ENCODE measurements around the gene HOXD4. TPM values are rescaled to one million over a fixed set of nuclear protein-coding genes. Genes with fewer than 3 reads are reported as not detected.

Gene HOXD4
- polyA plus RNA-seq, 2 of the 4 experiments (the other 2 are of a cell fraction), result 0.27 to 0.87 TPM

DNA sequence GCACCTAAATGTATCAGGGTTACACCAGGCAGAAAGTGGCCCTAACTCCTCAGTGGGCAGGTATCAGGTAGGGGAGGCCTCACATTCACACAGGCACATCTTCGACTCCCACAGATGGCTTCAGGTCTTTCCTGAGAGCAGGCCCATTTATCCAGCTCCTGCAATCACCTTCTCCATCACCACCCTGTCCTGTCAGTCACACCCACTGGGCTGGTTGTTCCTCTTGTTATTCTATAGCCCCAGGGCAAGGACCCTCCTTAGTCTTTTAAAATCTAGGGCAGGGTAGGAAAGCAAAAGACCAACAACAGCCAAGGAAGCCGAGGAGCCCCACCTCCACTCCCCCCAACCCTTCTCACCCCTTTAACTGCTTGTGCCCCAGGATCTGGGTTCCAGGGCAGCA is 9.1 kb upstream of the HOXD4 start (continued):
- TF ChIP-seq JUNB (IDR thresholded peaks at IDR 0.05), result no peak
- no peak for TF ChIP-seq ZSCAN20 (CRISPR knock-in tag; IDR thresholded peaks at IDR 0.05)
- no peak for TF ChIP-seq RCOR1 (IDR thresholded peaks at IDR 0.05; ENCODE audit: low read depth, low read length)
- no peak for TF ChIP-seq SMC3 (IDR thresholded peaks at IDR 0.05)
- TF ChIP-seq HOXA7 (CRISPR knock-in tag; IDR thresholded peaks at IDR 0.05), result no peak
- TF ChIP-seq, protein P1, sequence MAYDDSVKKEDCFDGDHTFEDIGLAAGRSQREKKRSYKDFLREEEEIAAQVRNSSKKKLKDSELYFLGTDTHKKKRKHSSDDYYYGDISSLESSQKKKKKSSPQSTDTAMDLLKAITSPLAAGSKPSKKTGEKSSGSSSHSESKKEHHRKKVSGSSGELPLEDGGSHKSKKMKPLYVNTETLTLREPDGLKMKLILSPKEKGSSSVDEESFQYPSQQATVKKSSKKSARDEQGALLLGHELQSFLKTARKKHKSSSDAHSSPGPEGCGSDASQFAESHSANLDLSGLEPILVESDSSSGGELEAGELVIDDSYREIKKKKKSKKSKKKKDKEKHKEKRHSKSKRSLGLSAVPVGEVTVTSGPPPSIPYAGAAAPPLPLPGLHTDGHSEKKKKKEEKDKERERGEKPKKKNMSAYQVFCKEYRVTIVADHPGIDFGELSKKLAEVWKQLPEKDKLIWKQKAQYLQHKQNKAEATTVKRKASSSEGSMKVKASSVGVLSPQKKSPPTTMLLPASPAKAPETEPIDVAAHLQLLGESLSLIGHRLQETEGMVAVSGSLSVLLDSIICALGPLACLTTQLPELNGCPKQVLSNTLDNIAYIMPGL (CRISPR knock-in tag; IDR thresholded peaks at IDR 0.05; ENCODE audit: borderline replicate concordance), result no peak
- TF ChIP-seq CHD2 (IDR thresholded peaks at IDR 0.05; ENCODE audit: low read length, partially characterized antibody), result no peak
- TF ChIP-seq KDM5A (IDR thresholded peaks at IDR 0.05), result no peak

DNA sequence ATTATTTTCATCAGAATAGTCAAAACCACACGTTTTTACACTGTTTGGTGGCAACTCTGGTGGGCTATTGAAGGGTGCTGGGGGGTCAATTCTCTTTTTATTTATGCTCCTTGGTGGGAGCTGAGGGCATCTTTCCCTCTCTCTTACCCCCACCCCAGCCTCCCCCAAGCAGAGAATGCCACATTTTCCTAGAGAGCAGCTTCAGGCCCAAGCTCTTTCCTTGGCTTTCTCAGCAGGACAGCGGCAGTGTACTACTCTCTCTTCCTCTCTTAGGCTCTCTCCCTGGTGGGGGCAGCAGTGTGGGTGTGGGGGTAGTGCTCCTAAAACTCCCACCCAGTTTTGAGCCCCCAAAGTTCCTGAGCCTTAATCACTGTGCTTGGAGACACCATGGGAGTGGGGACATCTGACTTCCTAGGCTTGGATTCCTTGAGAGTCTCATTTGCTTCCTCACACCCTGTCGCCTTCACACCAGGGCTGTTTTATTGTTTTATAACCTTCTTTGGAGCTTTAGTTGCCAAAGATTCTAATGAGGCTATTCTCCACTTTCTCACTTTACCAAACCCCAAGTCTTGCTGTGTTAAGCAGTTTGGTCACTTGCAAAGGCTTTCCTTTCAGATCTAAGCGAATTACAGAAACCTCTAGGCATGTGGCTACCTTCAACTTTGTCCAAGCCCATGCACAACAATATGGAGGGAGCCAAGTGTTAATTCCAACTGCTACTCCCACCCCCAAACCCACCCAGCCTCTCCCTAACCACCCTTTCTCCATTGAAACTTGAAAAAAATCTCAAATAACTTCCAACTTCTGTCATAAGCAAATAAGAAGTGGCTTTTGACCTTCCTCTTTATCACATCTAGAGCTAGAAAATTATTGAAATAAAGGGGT is 6.0 kb upstream of the HOXD4 start:
- no peak for ATAC-seq
- no peak for DNase-seq (ENCODE audit: low read depth in 1 of 2, low spot score in 1 of 2)
- ChIA-PET POLR2A (no interaction called here), CTCF (interaction anchor here (0.8 to 11.6 kb wide), 5 partner anchors 308 to 1003 kb away, joined by 3 to 196 read pairs (median 26); no protein-coding TSS in a partner anchor)
- no peak overlapping the region for H3K4me2 ChIP-seq
- 52% methylated on average over 4 of the region's 4 CpGs for WGBS (ENCODE audit: missing lambda C conversion rate)
- TF ChIP-seq FOSL2 (IDR thresholded peaks at IDR 0.05) (no peak), FOSL2 (CRISPR knock-in tag; IDR thresholded peaks at IDR 0.05) (no peak), EP300 (IDR thresholded peaks at IDR 0.05) (no peak), ZFP36 (IDR thresholded peaks at IDR 0.05; ENCODE audit: borderline replicate concordance, partially characterized antibody) (no peak)
- no peak overlapping the region for H3K4me3 ChIP-seq
- H3K4me1 ChIP-seq, result no peaks in the 10 kb centered on the region
- H3K9me3 ChIP-seq, result no peaks in the 10 kb centered on the region
- FAIRE-seq, result no peak
- H3K27ac ChIP-seq, result no peak overlapping the region

DNA sequence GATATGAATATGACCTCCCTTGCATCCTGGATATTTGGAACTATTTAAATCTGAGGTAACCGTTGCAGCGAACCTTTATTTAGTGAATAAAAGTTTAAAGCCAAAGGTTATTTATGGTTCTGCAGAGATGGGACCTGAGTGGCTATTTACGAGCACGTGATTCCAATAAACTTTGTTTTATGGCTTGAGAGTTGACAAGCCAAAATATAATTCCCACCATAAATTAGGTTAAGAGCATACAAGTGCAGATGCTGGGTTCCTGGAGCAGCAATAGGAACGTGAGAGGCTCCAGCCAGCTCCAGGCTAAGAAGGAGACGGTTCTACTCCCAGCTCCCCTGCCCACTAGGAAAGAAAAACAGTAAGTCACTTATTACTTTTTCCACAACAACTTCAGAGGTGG is 5.2 kb upstream of the HOXD4 start:
- TF ChIP-seq HOXB13 (CRISPR knock-in tag; IDR thresholded peaks at IDR 0.05; ENCODE audit: low read depth) (no peak), NR3C1 (IDR thresholded peaks at IDR 0.05) (no peak), HOXB5 (CRISPR knock-in tag; IDR thresholded peaks at IDR 0.05) (no peak), ZFP36 (IDR thresholded peaks at IDR 0.05; ENCODE audit: borderline replicate concordance, partially characterized antibody) (no peak), FOSL2 (IDR thresholded peaks at IDR 0.05) (no peak), FOSL2 (CRISPR knock-in tag; IDR thresholded peaks at IDR 0.05) (no peak), KDM1A (IDR thresholded peaks at IDR 0.05; ENCODE audit: low read depth) (no peak), CBX2 (IDR thresholded peaks at IDR 0.05; ENCODE audit: borderline replicate concordance, low read depth) (no peak), SREBF2 (IDR thresholded peaks at IDR 0.05) (no peak), SMC3 (IDR thresholded peaks at IDR 0.05) (no peak), KDM5A (IDR thresholded peaks at IDR 0.05) (no peak), MAZ (IDR thresholded peaks at IDR 0.05; ENCODE audit: borderline replicate concordance, low read depth, low read length) (no peak), RNF2 (IDR thresholded peaks at IDR 0.05; ENCODE audit: borderline replicate concordance, low read depth) (no peak), HDAC2 (IDR thresholded peaks at IDR 0.05) (no peak), BHLHE40 (IDR thresholded peaks at IDR 0.05; ENCODE audit: low read depth, low read length) (no peak), CBX8 (IDR thresholded peaks at IDR 0.05) (no peak)
- TF ChIP-seq, protein P2, sequence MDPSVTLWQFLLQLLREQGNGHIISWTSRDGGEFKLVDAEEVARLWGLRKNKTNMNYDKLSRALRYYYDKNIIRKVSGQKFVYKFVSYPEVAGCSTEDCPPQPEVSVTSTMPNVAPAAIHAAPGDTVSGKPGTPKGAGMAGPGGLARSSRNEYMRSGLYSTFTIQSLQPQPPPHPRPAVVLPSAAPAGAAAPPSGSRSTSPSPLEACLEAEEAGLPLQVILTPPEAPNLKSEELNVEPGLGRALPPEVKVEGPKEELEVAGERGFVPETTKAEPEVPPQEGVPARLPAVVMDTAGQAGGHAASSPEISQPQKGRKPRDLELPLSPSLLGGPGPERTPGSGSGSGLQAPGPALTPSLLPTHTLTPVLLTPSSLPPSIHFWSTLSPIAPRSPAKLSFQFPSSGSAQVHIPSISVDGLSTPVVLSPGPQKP (IDR thresholded peaks at IDR 0.05; ENCODE audit: low read depth, low read length), result no peak
- TF ChIP-seq, protein P3, sequence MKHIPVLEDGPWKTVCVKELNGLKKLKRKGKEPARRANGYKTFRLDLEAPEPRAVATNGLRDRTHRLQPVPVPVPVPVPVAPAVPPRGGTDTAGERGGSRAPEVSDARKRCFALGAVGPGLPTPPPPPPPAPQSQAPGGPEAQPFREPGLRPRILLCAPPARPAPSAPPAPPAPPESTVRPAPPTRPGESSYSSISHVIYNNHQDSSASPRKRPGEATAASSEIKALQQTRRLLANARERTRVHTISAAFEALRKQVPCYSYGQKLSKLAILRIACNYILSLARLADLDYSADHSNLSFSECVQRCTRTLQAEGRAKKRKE (CRISPR knock-in tag; IDR thresholded peaks at IDR 0.05; ENCODE audit: low read depth), result no peak
- TF ChIP-seq, protein P1 (CRISPR knock-in tag; IDR thresholded peaks at IDR 0.05; ENCODE audit: borderline replicate concordance), result no peak
- POLR2A ChIA-PET, result no interaction called here
- 70% methylated on average over 6 of the region's 6 CpGs for WGBS (ENCODE audit: missing lambda C conversion rate)
- no peaks in the 10 kb centered on the region for H3K9me3 ChIP-seq
- H3K4me3 ChIP-seq, result no peak overlapping the region
- ATAC-seq (no peak), FAIRE-seq (no peak), DNase-seq (ENCODE audit: low read depth in 1 of 2, low spot score in 1 of 2) (no peak)
- no peaks in the 10 kb centered on the region for H3K4me1 ChIP-seq
- no peak overlapping the region for H3K27ac ChIP-seq
- CTCF ChIA-PET, result interaction anchor here (1.2 to 11.6 kb wide), 3 partner anchors 309 to 507 kb away, joined by 5 to 196 read pairs (median 5); no protein-coding TSS in a partner anchor
- H3K4me2 ChIP-seq, result no peak overlapping the region
